Measurements from ENCODE around the gene NOL3.

The NOL3 gene

GRCh38 chr16:67206838-67207248, 36.5 kb downstream of the NOL3 start:
- DNase-seq (ENCODE audit: low spot score) = no peak

GRCh38 chr16:67207249-67208091, 37.1 kb downstream of the NOL3 start:
- DNase-seq (ENCODE audit: low spot score) = no peak

- no peak for DNase-seq (ENCODE audit: low spot score)
Measured at GRCh38 chr16:67208154-67208896, 38.0 kb downstream of the NOL3 start.

GRCh38 chr16:67209565-67209964, 39.2 kb downstream of the NOL3 start:
- no peak for DNase-seq (ENCODE audit: low spot score)

- DNase-seq (ENCODE audit: low spot score) = no peak
Measured at GRCh38 chr16:67210069-67210937, 40.0 kb downstream of the NOL3 start.

- no peak for DNase-seq (ENCODE audit: low spot score)
Measured at GRCh38 chr16:67211674-67212073, 41.3 kb downstream of the NOL3 start.

GRCh38 chr16:67212766-67213165, 42.4 kb downstream of the NOL3 start:
- DNase-seq (ENCODE audit: low spot score) = no peak

GRCh38 chr16:67213197-67214019, 43.1 kb downstream of the NOL3 start:
- DNase-seq (ENCODE audit: low spot score) = no peak

- no peak for DNase-seq (ENCODE audit: low spot score)
Measured at GRCh38 chr16:67215706-67216105, 45.4 kb downstream of the NOL3 start.

- no peak for DNase-seq (ENCODE audit: low spot score)
Measured at GRCh38 chr16:67216612-67217490, 46.5 kb downstream of the NOL3 start.

GRCh38 chr16:67223992-67224391, 53.7 kb downstream of the NOL3 start:
- DNase-seq (ENCODE audit: low spot score) = no peak

Measured in COLO829 (cell line).